8988T (cell line): ENCODE data around the gene GPR107.

Experiments
- DNase-seq: peaks from one replicate; pipeline ENCODE4 v3.0.0; 2011

The GPR107 gene

DNA sequence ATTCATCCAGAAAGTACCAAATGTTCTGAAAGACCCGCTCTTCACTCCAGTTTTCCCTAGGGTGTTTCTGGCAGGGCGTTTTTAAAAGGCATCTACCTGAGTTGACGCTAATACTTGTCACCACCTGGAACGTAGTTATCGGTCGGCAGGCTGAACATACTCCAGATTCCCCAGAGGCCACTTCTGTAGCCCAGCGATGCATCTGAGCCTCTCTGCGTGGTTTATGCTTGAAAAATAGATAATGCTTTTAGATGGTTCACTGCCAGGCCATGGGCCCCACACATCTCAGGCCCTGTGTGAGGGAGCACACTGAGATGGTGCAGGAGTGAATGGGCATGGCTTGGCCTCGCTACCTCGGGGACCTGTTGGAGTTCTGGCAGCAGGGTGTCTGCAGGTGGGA lies 85.5 kb downstream of the GPR107 start:
- no peak for DNase-seq

- no peak for DNase-seq
Observed at GRCh38 chr9:130140706-130141105, 87.0 kb downstream of the GPR107 start.

- DNase-seq = no peak
Observed at GRCh38 chr9:130142056-130142455, 88.3 kb downstream of the GPR107 start.

DNA sequence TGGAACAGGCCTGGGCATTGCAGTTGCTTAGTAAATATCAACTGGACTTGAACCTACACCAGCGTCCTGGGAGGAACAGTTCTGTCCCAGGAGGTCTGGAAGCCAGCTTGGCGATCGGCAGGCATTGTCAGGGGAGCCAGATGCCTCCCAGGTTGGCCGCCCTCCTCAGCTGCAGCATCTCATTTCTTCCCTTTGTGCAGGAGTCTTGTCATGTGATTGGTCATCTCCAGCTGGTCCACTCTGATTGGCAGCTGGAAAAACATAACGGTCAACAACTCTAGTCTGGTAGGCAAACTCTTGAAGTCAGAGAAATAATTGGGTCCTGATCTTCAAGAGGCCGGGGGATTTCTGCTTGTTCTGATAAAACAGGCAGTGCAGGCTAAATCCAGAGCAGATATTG lies 88.9 kb downstream of the GPR107 start:
- DNase-seq = no peak

- no peak for DNase-seq
Observed at GRCh38 chr9:130143279-130143893, 89.7 kb downstream of the GPR107 start.

DNA sequence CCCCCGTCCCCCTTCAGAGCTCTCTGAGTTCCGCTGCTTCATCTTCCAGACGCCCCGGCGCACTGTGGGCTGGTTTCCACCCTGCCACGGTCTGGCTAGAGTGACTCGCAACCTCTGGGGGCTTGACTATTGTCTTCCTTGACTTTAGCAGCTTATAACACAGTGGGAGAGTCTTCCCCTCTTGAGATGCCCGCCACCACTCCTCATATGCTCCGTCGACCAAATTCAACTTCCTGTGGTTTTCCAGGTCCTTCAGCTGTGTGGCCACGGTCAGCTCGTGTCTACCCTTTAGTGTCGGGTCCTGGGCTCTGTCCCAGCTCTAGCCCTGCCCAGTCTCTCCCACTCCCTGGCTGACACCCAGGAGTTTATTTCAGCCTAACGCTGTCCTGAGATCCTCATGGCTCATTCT lies 90.3 kb downstream of the GPR107 start:
- no peak for DNase-seq

- DNase-seq = no peak
Observed at GRCh38 chr9:130144703-130145102, 91.0 kb downstream of the GPR107 start.

GRCh38 chr9:130145658-130146057 lies 92.0 kb downstream of the GPR107 start:
- DNase-seq = no peak

- no peak for DNase-seq
Observed at GRCh38 chr9:130147198-130147597, 93.5 kb downstream of the GPR107 start.

- DNase-seq = no peak
Observed at GRCh38 chr9:130147910-130148309, 94.2 kb downstream of the GPR107 start.

GRCh38 chr9:130149031-130149430 lies 95.3 kb downstream of the GPR107 start:
- no peak for DNase-seq

- DNase-seq = no peak
Observed at GRCh38 chr9:130149654-130150286, 96.1 kb downstream of the GPR107 start.

GRCh38 chr9:130150779-130151382 lies 97.2 kb downstream of the GPR107 start:
- no peak for DNase-seq

DNA sequence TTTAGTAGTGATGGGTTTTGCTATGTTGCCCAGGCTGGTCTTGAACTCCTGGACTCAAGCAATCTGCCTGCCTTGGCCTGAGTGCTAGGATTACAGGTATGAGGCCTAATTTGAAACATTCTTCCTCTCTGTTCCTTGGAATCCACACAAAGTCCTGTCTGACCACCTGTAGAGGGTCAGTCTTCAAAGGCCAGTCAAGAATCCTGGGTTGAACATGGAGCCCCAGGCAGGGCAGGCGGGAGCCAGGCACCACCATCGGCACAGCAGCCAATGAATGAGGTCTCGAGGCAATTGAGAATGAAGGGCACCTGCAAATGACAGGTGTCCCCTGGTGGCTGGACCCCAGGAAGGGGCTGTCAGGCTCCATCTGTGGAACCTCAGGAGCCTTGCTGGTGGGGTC lies 101.1 kb downstream of the GPR107 start:
- no peak for DNase-seq

DNA sequence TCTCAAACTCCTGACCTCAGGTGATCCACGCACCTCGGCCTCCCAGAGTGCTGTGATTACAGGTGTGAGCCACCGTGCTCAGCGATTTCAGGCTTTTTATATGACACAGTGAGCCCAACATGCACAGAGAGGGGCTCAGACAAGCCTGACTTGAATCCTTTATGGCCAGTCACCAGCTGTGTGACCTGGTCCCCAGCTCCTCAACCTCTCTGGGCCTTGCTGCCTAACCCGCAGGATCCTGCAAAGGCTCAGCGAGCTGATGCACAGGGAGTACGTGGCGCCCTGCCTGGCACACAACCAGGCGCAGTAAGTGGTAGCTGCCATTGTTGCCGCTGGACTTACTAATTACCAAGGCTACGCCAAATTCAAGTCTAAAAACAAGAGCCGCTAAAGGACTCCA lies 101.9 kb downstream of the GPR107 start:
- no peak for DNase-seq

- DNase-seq = no peak
Observed at GRCh38 chr9:130156672-130157071, 103.0 kb downstream of the GPR107 start.

DNA sequence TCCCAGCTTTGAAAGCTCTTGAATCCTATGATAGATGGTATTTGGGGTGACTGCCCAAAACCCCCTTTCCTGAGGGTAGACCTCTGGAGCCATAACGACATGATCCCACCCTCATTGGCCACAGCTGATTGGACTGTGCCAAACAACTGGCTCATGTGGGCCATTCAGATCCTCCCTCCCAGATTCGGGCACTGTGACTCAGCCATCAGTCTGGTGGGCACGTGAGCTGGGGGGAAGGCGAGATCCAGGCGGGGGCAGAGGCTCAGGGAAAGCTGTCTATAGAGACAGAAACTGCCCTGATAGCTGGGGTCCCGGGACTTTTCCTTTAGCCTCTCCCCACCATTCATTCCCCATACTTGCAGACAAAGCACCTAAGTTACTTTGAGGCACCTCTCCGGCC lies 103.4 kb downstream of the GPR107 start:
- DNase-seq = no peak

DNA sequence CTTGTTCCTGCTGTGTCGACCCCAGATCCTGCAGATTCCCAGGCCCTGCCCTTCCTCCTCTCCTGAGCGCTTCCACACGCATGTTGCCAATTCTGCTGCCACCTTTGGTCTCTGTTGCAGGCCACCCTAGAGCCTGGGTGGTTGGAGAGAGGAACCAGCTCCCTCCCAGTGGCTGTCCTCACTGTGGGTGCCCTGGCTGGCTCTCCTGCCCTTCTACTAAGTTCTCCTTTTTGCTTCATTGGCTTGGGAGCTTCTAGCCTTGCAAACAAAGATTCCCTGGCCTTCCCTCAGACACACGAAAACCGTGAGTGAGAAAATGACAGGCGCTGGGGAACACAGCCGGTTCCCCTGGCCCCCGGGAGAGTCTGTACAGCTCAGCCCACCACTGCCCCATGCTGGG lies 104.3 kb downstream of the GPR107 start:
- no peak for DNase-seq

GRCh38 chr9:130159057-130159456 lies 105.4 kb downstream of the GPR107 start:
- no peak for DNase-seq

GRCh38 chr9:130159915-130160670 lies 106.4 kb downstream of the GPR107 start:
- DNase-seq = no peak

DNA sequence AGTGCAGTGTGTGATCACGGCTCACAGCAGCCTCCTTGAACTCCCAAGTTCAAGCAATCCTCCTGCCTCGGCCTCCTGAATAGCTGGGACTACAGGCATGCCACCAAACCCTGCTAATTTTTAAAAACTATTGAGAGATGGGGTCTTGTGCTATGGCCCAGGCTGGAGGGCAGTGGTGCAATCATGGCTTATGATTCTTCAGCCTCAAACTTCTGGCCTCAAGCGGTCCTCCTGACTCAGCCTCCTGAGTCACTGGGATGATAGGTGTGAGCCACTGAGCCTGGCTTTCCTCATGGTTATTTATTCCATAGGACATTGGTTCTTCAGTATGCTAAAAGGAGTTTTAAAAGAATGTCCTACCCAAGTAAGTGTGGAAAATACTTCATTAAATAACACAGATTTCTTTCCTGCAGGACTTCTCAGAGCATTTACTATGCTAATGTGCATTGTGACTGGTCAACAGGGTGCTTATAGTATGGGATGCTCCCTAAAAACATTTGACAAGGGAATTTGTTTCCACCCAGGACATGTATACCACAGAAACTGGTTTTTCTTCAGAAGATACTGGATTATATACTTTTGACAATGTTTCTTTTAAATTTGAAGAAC lies 107.3 kb downstream of the GPR107 start:
- DNase-seq = no peak

DNA sequence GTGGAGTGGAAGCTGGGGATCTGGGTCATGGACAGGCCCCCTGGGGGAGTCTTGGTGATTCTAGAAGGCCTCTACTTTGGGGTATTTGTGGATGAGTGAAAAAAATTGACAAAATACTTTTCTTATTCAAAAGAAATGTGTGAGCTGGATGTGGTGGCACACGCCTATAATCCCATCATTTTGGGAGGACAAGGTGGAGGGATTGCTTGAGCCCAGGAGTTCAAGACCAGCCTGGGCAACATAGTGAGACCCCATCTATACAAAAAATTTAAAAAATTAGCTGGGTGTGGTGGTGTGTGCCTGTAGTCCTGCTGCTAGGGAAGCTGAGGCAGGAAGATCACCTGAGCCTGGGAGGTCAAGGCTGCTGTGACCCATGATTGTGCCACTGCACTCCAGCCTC lies 111.9 kb downstream of the GPR107 start:
- DNase-seq = no peak

DNA sequence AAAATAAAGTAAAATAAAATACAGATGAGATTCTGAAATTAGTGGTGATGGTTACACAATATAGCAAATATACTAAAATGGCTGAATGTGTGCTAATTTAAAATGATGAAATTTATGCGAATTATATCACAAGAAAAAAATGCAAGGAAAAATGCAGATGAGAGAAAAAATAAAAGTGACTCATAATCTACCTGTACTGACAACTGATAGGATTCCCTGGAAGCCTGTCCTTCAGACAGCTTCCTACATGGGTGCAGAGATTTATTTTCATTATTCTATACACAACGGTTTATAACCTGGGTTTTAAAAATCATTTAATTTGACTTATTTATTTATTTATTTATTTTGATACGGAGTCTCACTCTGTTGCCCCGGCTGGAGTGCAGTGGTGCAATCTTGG lies 112.7 kb downstream of the GPR107 start:
- DNase-seq = no peak

GRCh38 chr9:130167927-130168326 lies 114.2 kb downstream of the GPR107 start:
- DNase-seq = no peak
